H1 (cell line): ENCODE data around the gene LDLR. TPM values are rescaled to one million over a fixed set of nuclear protein-coding genes. Genes with fewer than 3 reads are reported as not detected.
A peak's percentile ranks its signal among the peaks of the same experiment; 100 is the strongest.
"Not testable (repeated sequence)": the region's sequence is repeated elsewhere in the genome, so short reads cannot be mapped to it uniquely, and the experiment has no call there.

Experiments used
- CTCF ChIA-PET: fragments of 300-600 bp; sonication (Branson Sonifier 250); formaldehyde crosslinking; loops from one replicate; lab custom pipeline; 2021; ENCODE audit not compliant: partially characterized antibody; lab: Charles Lee
- POLR2A ChIA-PET: fragments of 300-600 bp; sonication (Branson Sonifier 250); formaldehyde crosslinking; loops from one replicate; lab custom pipeline; 2021; ENCODE audit warnings: inconsistent platforms; ENCODE audit not compliant: partially characterized antibody; lab: Charles Lee
- DNase-seq, 2 experiments: peaks; one replicate each; pipeline versions ENCODE4 v3.0.0 to v3.0.0-alpha.2; 2010 to 2022; ENCODE audit warnings: low spot score in 2 of 2, low read depth in 1 of 2, mixed read lengths in 1 of 2
- FAIRE-seq: peaks from 2 replicates; lab custom pipeline; 2011; peaks lifted over from hg19 to GRCh38; lab: Jason Lieb, UNC
- H2AFZ ChIP-seq: 2 replicates; pipeline ENCODE4 v1.8.1; 2012; ENCODE audit warnings: low read length, inconsistent platforms
- H2AK5ac ChIP-seq: 2 replicates; pipeline ENCODE4 v1.6.1; 2013; ENCODE audit warnings: low read depth, low read length
- H2BK120ac ChIP-seq: replicated peaks from 2 replicates; pipeline ENCODE3; 2013; ENCODE audit warnings: low read depth, low read length, inconsistent platforms
- H2BK12ac ChIP-seq: 2 replicates; pipeline ENCODE4 v1.6.1; 2013; ENCODE audit warnings: low read depth, low read length
- H2BK15ac ChIP-seq: 2 replicates; pipeline ENCODE4 v1.6.1; 2013; ENCODE audit warnings: low read length
- H2BK20ac ChIP-seq: 2 replicates; pipeline ENCODE4 v1.6.1; 2013; ENCODE audit warnings: low read length
- H2BK5ac ChIP-seq: 2 replicates; pipeline ENCODE4 v1.6.1; 2013; ENCODE audit warnings: low read depth, low read length
- H3K14ac ChIP-seq: 2 replicates; pipeline ENCODE4 v1.6.1; 2013; ENCODE audit warnings: inconsistent platforms; ENCODE audit not compliant: insufficient read length
- H3K18ac ChIP-seq: 2 replicates; pipeline ENCODE4 v1.6.1; 2013; ENCODE audit warnings: low read length; ENCODE audit errors: extremely low read depth
- H3K23ac ChIP-seq: 2 replicates; pipeline ENCODE4 v1.6.1; 2013; ENCODE audit warnings: inconsistent platforms; ENCODE audit not compliant: insufficient read length
- H3K23me2 ChIP-seq: 2 replicates; pipeline ENCODE4 v1.6.1; 2013; ENCODE audit warnings: low read depth, low read length
- H3K27ac ChIP-seq: 2 replicates; pipeline ENCODE4 v1.6.1; 2011; ENCODE audit warnings: low read depth, low read length, inconsistent platforms
- H3K27me3 ChIP-seq, 4 experiments: replicated peaks in 1 of 4; 1 replicate in 1 of 4; 2 replicates in 3 of 4; pipeline versions ENCODE4 v1.6.1 to v1.8.1; 2011 to 2013; ENCODE audit warnings: low read length in 3 of 4, mild to moderate bottlenecking in 3 of 4, inconsistent platforms in 2 of 4, mixed read lengths in 2 of 4, moderate library complexity in 1 of 4; ENCODE audit not compliant: control insufficient read depth in 3 of 4, insufficient read depth in 3 of 4; ENCODE audit errors: extremely low read depth in 1 of 4
- H3K36me3 ChIP-seq, 4 experiments: 2 replicates each; pipeline versions ENCODE4 v1.6.1 to v1.8.1; 2011 to 2013; ENCODE audit warnings: mild to moderate bottlenecking in 4 of 4, low read length in 3 of 4, moderate library complexity in 2 of 4, control low read depth in 1 of 4, inconsistent platforms in 1 of 4; ENCODE audit not compliant: insufficient read depth in 4 of 4, control insufficient read depth in 2 of 4
- H3K4ac ChIP-seq: replicated peaks from 2 replicates; pipeline ENCODE3; 2013; ENCODE audit warnings: low read length, low read depth, mixed read lengths, inconsistent platforms; ENCODE audit not compliant: insufficient read length
- H3K4me1 ChIP-seq, 4 experiments: replicated peaks in 1 of 4; 1 replicate in 1 of 4; 2 replicates in 3 of 4; pipeline versions ENCODE4 v1.6.1 to v1.8.1; 2011 to 2013; ENCODE audit warnings: low read length in 3 of 4, inconsistent platforms in 2 of 4, mixed read lengths in 1 of 4; ENCODE audit not compliant: insufficient read depth in 4 of 4, control insufficient read depth in 3 of 4
- H3K4me2 ChIP-seq, 2 experiments: 2 replicates each; pipeline versions ENCODE4 v1.6.1 to v1.8.1; 2011 to 2013; ENCODE audit warnings: low read depth in 2 of 2, low read length in 2 of 2, control low read depth in 1 of 2, inconsistent platforms in 1 of 2, mild to moderate bottlenecking in 1 of 2; ENCODE audit not compliant: insufficient read depth in 1 of 2
- H3K4me3 ChIP-seq, 4 experiments: fragments of 200-600, 300-600 bp in 1 of 4; sonication (generic), shearing (Covaris generic), sonication (Bioruptor Twin) in 1 of 4; 2 replicates each; pipeline versions ENCODE4 v1.5.1 to v1.8.1; 2011 to 2016; ENCODE audit warnings: low read length in 4 of 4, low read depth in 3 of 4, control low read depth in 2 of 4, inconsistent platforms in 2 of 4, mild to moderate bottlenecking in 2 of 4, mixed read lengths in 1 of 4, moderate library complexity in 1 of 4; ENCODE audit not compliant: insufficient read depth in 2 of 4; ENCODE audit errors: extremely low read depth in 1 of 4
- H3K56ac ChIP-seq: replicated peaks from 2 replicates; pipeline ENCODE3; 2013; ENCODE audit warnings: low read depth, mild to moderate bottlenecking, mixed read lengths, low read length, inconsistent platforms; ENCODE audit not compliant: insufficient read length
- H3K79me1 ChIP-seq: 2 replicates; pipeline ENCODE4 v1.6.1; 2013; ENCODE audit warnings: low read depth, low read length, control low read depth
- H3K79me2 ChIP-seq, 2 experiments: 2 replicates each; pipeline versions ENCODE4 v1.6.1 to v1.8.1; 2012 to 2013; ENCODE audit warnings: low read length in 2 of 2, mild to moderate bottlenecking in 2 of 2, inconsistent platforms in 1 of 2; ENCODE audit not compliant: insufficient read depth in 2 of 2, control insufficient read depth in 1 of 2
- H3K9ac ChIP-seq, 4 experiments: replicated peaks in 1 of 4; 1 replicate in 1 of 4; 2 replicates in 3 of 4; pipeline versions ENCODE4 v1.6.1 to v1.8.1; 2011 to 2013; ENCODE audit warnings: low read depth in 3 of 4, low read length in 3 of 4, control low read depth in 2 of 4, mild to moderate bottlenecking in 2 of 4, moderate library complexity in 2 of 4, inconsistent platforms in 1 of 4; ENCODE audit errors: extremely low read depth in 1 of 4
- H3K9me3 ChIP-seq, 2 experiments: 2 replicates each; pipeline versions ENCODE4 v1.6.1 to v1.8.1; 2012 to 2013; ENCODE audit warnings: mild to moderate bottlenecking in 2 of 2, moderate library complexity in 2 of 2, control low read depth in 1 of 2, inconsistent platforms in 1 of 2, low read depth in 1 of 2, low read length in 1 of 2, mixed read lengths in 1 of 2; ENCODE audit not compliant: insufficient read depth in 2 of 2
- H4K20me1 ChIP-seq, 2 experiments: replicated peaks in 1 of 2; 2 replicates each; pipeline versions ENCODE3 to v1.8.1; 2011 to 2013; ENCODE audit warnings: inconsistent platforms in 2 of 2, low read length in 2 of 2, mild to moderate bottlenecking in 1 of 2; ENCODE audit not compliant: insufficient read depth in 2 of 2, control insufficient read depth in 1 of 2
- H4K5ac ChIP-seq: 2 replicates; pipeline ENCODE4 v1.6.1; 2013; ENCODE audit warnings: low read length, low read depth, mixed read lengths, inconsistent platforms; ENCODE audit not compliant: insufficient read length
- H4K8ac ChIP-seq: 2 replicates; pipeline ENCODE4 v1.8.0; 2013; ENCODE audit warnings: mild to moderate bottlenecking, moderate library complexity, low read length, inconsistent platforms; ENCODE audit not compliant: insufficient read depth; ENCODE audit errors: extremely low read depth
- H4K91ac ChIP-seq: replicated peaks from 2 replicates; pipeline ENCODE3; 2013; ENCODE audit warnings: low read length, mixed read lengths, inconsistent platforms; ENCODE audit not compliant: insufficient read length
- CHD1 ChIP-seq: IDR thresholded peaks from 2 replicates; pipeline ENCODE4 v1.6.1; 2012; ENCODE audit warnings: low read depth, low read length, improper control_type of control experiment
- WGBS, 2 experiments: shearing (Covaris generic) in 1 of 2; methylation state at CpG; one replicate each; pipeline versions ENCODE4 v1.1.6 to v1.1.7; 2013 to 2015; ENCODE audit warnings: low lambda C conversion rate in 2 of 2, mixed read lengths in 2 of 2, inconsistent platforms in 1 of 2, low coverage in 1 of 2, missing lambda C conversion rate in 1 of 2; ENCODE audit not compliant: insufficient replicate concordance in 2 of 2, insufficient coverage in 1 of 2, insufficient read length in 1 of 2; ENCODE audit errors: extremely low coverage in 1 of 2, missing lambda C conversion rate in 1 of 2; 5-methylcytosine and 5-hydroxymethylcytosine counted together
- polyA plus RNA-seq, 7 experiments: library from polyadenylated mRNA; depleted of rRNA in 3 of 7; stranded (reverse) in 5 of 7; unstranded in 2 of 7; fragments of >200 nt in 5 of 7; fragments of 200-250 nt in 2 of 7; gene quantifications; 1 replicate in 5 of 7; 2 replicates in 1 of 7; 4 replicates in 1 of 7; pipeline versions ENCODE4 v1.2.1 to v1.2.3, GENCODE V29; 2011 to 2013; ENCODE audit warnings: missing spikeins in 2 of 7, mixed read lengths in 2 of 7
- total RNA-seq: library from RNA; stranded (reverse); fragmentation: NEBNext Ultra II Directional; extraction: Animal tissue kit (Norgen Biotek cat#: 25700); gene quantifications from 2 replicates; pipeline ENCODE4 v1.2.1, GENCODE V29; 2021

The LDLR gene
- total and polyA plus RNA-seq, 2 of the 8 experiments (the other 6 are each of a cell fraction or from before 2014, with no cell fraction given): 70.1 to 118 TPM

- H3K36me3 ChIP-seq: peaks cover 8 to 42% (median 11%) of the 10 kb centered on the region in 4 experiments; a peak in 7 of 8 replicates
- H3K27me3 ChIP-seq, H3K9me3 ChIP-seq, CTCF ChIA-PET, H2BK120ac ChIP-seq, H3K56ac ChIP-seq, H2BK15ac ChIP-seq, FAIRE-seq, H2AFZ ChIP-seq, H2BK20ac ChIP-seq, H3K23ac ChIP-seq, H2BK12ac ChIP-seq, H2AK5ac ChIP-seq, H3K23me2 ChIP-seq, H3K14ac ChIP-seq: not testable (repeated sequence)
- peaks cover 40 to 46% of the 10 kb centered on the region in 2 experiments for H3K79me2 ChIP-seq
- H2BK5ac ChIP-seq: peak overlapping the region; percentile 95; the same call in 1 of the 2 replicates
- H4K91ac ChIP-seq: peak overlapping the region; percentile 36
- peak overlapping the region; percentile 71 for H4K5ac ChIP-seq
- POLR2A ChIA-PET: interaction anchor here (0.7 to 3.1 kb wide), 14 partner anchors 13 to 269 kb away, joined by 3 to 16 read pairs (median 5); partner anchors contain the start of gene SMARCA4
- peak overlapping the region; percentile 77 to 94 (median 85) for H3K9ac ChIP-seq
- peak overlapping the region; percentile 76; the same call in 1 of the 2 replicates for H3K27ac ChIP-seq
- peak overlapping the region; percentile 67 to 100 (median 77) for H3K4me3 ChIP-seq
- H4K8ac ChIP-seq: peak overlapping the region; percentile 87; the same call in 1 of the 2 replicates
- H3K4me1 ChIP-seq: peaks cover 7 to 15% (median 10%) of the 10 kb centered on the region in 4 experiments
- TF ChIP-seq CHD1: peak; percentile 31; the same call in 1 of the 2 replicates
- TF ChIP-seq, all 59 proteins: peak for 1; not testable (repeated sequence) for 58
- Histone ChIP-seq H3K18ac (peak overlapping the region; percentile 62; the same call in 1 of the 2 replicates), H4K20me1 (peaks cover 25 to 27% of the 10 kb centered on the region in 2 experiments), H3K4me2 (peak overlapping the region; percentile 66 to 98), H3K4ac (peak overlapping the region; percentile 76)
- not testable (repeated sequence) for H3K79me1 ChIP-seq, DNase-seq
- 0% methylated on average over 11 of the region's 15 CpGs; no CpG with 5 or more reads in 1 of the 2 experiments for WGBS, 2 experiments
These were observed 676 bp downstream of the LDLR start for GRCh38 chr19:11090014-11090263.
